IMR-90 (cell line): ENCODE results near the gene ARPP21. TPM values are rescaled to one million over a fixed set of nuclear protein-coding genes. Genes with fewer than 3 reads are reported as not detected.

Source experiments
- ATAC-seq: fragments of 200-7000 bp; cut with Tn5 transposase; 2 replicates; pipeline ENCODE4 v1.9.1; 2020; ENCODE audit warnings: low read depth, mild to moderate bottlenecking, moderate library complexity
- BruUV-seq: library from RNA; stranded (reverse); fragments of 400-500 nt; replicated peaks from 2 replicates; lab custom pipeline; 2021; lab: Mats Ljungman, UMichigan
- CTCF ChIA-PET: fragments of 300-600 bp; formaldehyde crosslinking; extraction: SDS; loops from one replicate; lab custom pipeline; 2021; ENCODE audit warnings: antibody characterized with exemption; lab: Yijun Ruan, JAX
- POLR2A ChIA-PET: fragments of 300-600 bp; sonication (Branson Sonifier 250); formaldehyde crosslinking; loops from one replicate; lab custom pipeline; 2022; ENCODE audit warnings: antibody characterized with exemption; ENCODE audit not compliant: unreplicated experiment; lab: Charles Lee
- DNase-seq: peaks from one replicate; pipeline ENCODE4 v3.0.0; 2013
- H2AFZ ChIP-seq: replicated peaks from 2 replicates; pipeline ENCODE3; 2013; ENCODE audit warnings: low read length, mild to moderate bottlenecking; ENCODE audit not compliant: poor library complexity
- H2AK5ac ChIP-seq: 2 replicates; pipeline ENCODE4 v1.6.1; 2013; ENCODE audit warnings: low read depth, low read length, inconsistent platforms
- H2AK9ac ChIP-seq: replicated peaks from 2 replicates; pipeline ENCODE3; 2013; ENCODE audit warnings: mild to moderate bottlenecking, low read depth, low read length, moderate library complexity; ENCODE audit not compliant: poor library complexity
- H2BK120ac ChIP-seq: 2 replicates; pipeline ENCODE4 v1.6.1; 2013; ENCODE audit warnings: low read depth, low read length, inconsistent platforms
- H2BK15ac ChIP-seq: 3 replicates; pipeline ENCODE4 v1.6.1; 2013; ENCODE audit warnings: low read depth, low read length, inconsistent platforms
- H2BK20ac ChIP-seq: 2 replicates; pipeline ENCODE4 v1.6.1; 2013; ENCODE audit warnings: low read depth, mild to moderate bottlenecking, inconsistent platforms, low read length, moderate library complexity
- H2BK5ac ChIP-seq: 2 replicates; pipeline ENCODE4 v1.6.1; 2013; ENCODE audit warnings: mild to moderate bottlenecking, low read depth, low read length, inconsistent platforms; ENCODE audit not compliant: poor library complexity, severe bottlenecking
- H3K14ac ChIP-seq: replicated peaks from 2 replicates; pipeline ENCODE4 v1.6.1; 2013; ENCODE audit warnings: low read depth, low read length, inconsistent platforms
- H3K18ac ChIP-seq: 2 replicates; pipeline ENCODE4 v1.6.1; 2013; ENCODE audit warnings: low read depth, low read length, control low read depth
- H3K23ac ChIP-seq: 2 replicates; pipeline ENCODE4 v1.6.1; 2013; ENCODE audit warnings: low read depth, low read length, inconsistent platforms
- H3K27ac ChIP-seq: 2 replicates; pipeline ENCODE4 v1.5.1; 2013; ENCODE audit warnings: mild to moderate bottlenecking, control low read depth, low read length; ENCODE audit not compliant: insufficient read depth
- H3K27me3 ChIP-seq: 2 replicates; pipeline ENCODE4 v1.6.1; 2013; ENCODE audit warnings: low read length; ENCODE audit not compliant: control insufficient read depth, insufficient read depth
- H3K36me3 ChIP-seq: 2 replicates; pipeline ENCODE4 v1.6.1; 2013; ENCODE audit warnings: low read length, mixed read lengths; ENCODE audit not compliant: control insufficient read depth, insufficient read depth
- H3K4ac ChIP-seq: 2 replicates; pipeline ENCODE4 v1.6.1; 2013; ENCODE audit warnings: low read depth, low read length, inconsistent platforms
- H3K4me1 ChIP-seq: 2 replicates; pipeline ENCODE4 v1.6.1; 2013; ENCODE audit warnings: low read length, mixed read lengths; ENCODE audit not compliant: control insufficient read depth, insufficient read depth
- H3K4me2 ChIP-seq: 2 replicates; pipeline ENCODE4 v1.6.1; 2013; ENCODE audit warnings: low read depth, mild to moderate bottlenecking, control low read depth, low read length, moderate library complexity
- H3K4me3 ChIP-seq: 2 replicates; pipeline ENCODE4 v1.5.1; 2013; ENCODE audit warnings: low read depth, mild to moderate bottlenecking, control low read depth, low read length, moderate library complexity; ENCODE audit not compliant: insufficient read depth
- H3K56ac ChIP-seq: 2 replicates; pipeline ENCODE4 v1.6.1; 2013; ENCODE audit warnings: low read length, inconsistent platforms; ENCODE audit not compliant: insufficient read depth; ENCODE audit errors: extremely low read depth
- H3K79me1 ChIP-seq, 2 experiments: 2 replicates each; pipeline ENCODE4 v1.6.1; 2013; ENCODE audit warnings: low read length in 2 of 2, inconsistent platforms in 1 of 2, low read depth in 1 of 2
- H3K9ac ChIP-seq: 2 replicates; pipeline ENCODE4 v1.6.1; 2013; ENCODE audit warnings: low read depth, low read length, control low read depth
- H3K9me1 ChIP-seq: 2 replicates; pipeline ENCODE4 v1.6.1; 2013; ENCODE audit warnings: low read length, inconsistent platforms; ENCODE audit not compliant: insufficient read depth
- H3K9me3 ChIP-seq: 2 replicates; pipeline ENCODE4 v1.6.1; 2013; ENCODE audit warnings: low read length; ENCODE audit not compliant: control insufficient read depth, insufficient read depth
- H4K20me1 ChIP-seq: 2 replicates; pipeline ENCODE4 v1.6.1; 2013; ENCODE audit warnings: low read length, inconsistent platforms; ENCODE audit not compliant: insufficient read depth
- H4K5ac ChIP-seq: 2 replicates; pipeline ENCODE4 v1.6.1; 2013; ENCODE audit warnings: mild to moderate bottlenecking, low read depth, low read length, control low read depth
- H4K8ac ChIP-seq, 2 experiments: 2 replicates each; pipeline ENCODE4 v1.6.1; 2013; ENCODE audit warnings: low read depth in 2 of 2, low read length in 2 of 2, control low read depth in 1 of 2, inconsistent platforms in 1 of 2
- H4K91ac ChIP-seq: 2 replicates; pipeline ENCODE4 v1.6.1; 2013; ENCODE audit warnings: low read depth, low read length, inconsistent platforms; ENCODE audit not compliant: insufficient read depth
- CHD1 ChIP-seq: IDR thresholded peaks from 2 replicates; pipeline ENCODE4 v1.6.1; 2012; ENCODE audit warnings: low read depth, low read length, improper control_type of control experiment
- ELK1 ChIP-seq: fragments of 150-350 bp; IDR thresholded peaks from 2 replicates; pipeline ENCODE4 v1.6.1; 2016; ENCODE audit warnings: low read depth, mild to moderate bottlenecking, low read length, moderate library complexity, borderline replicate concordance
- FOS ChIP-seq: fragments of 150-350 bp; IDR thresholded peaks from 2 replicates; pipeline ENCODE4 v1.6.1; 2016; ENCODE audit warnings: low read depth, low read length
- SMC3 ChIP-seq: fragments of 150-350 bp; IDR thresholded peaks from 2 replicates; pipeline ENCODE4 v1.6.1; 2016; ENCODE audit warnings: low read depth, mild to moderate bottlenecking, antibody characterized with exemption, low read length, moderate library complexity
- WGBS, 2 experiments: methylation state at CpG; one replicate each; pipeline versions ENCODE4 v1.1.5 to v1.1.7; 2013; ENCODE audit warnings: missing lambda C conversion rate in 2 of 2; ENCODE audit not compliant: insufficient read length in 1 of 2; ENCODE audit errors: extremely low coverage in 2 of 2; 5-methylcytosine and 5-hydroxymethylcytosine counted together
- dilution Hi-C: fragments of 300-500 bp; cut with HindIII; formaldehyde crosslinking; loops from one replicate; pipeline ENCODE4 v1.14.3; 2018; ENCODE audit warnings: low sequenced_read_pairs; ENCODE audit not compliant: unreplicated experiment
- in situ Hi-C: fragments of 300-500 bp; cut with MboI; formaldehyde crosslinking; loops from 3 replicates; pipeline ENCODE4 v1.14.3; 2019; ENCODE audit warnings: low sequenced_read_pairs, inconsistent platforms, mixed read lengths
- intact Hi-C: fragments of 100-400 bp; cut with micrococcal nuclease; formaldehyde crosslinking; loops from 2 replicates; pipeline ENCODE4 v1.10.0; 2022
- polyA plus RNA-seq, 3 experiments: library from polyadenylated mRNA; depleted of rRNA; stranded (reverse); fragments of >200 nt; gene quantifications; 2 replicates each; pipeline ENCODE4 v1.2.3, GENCODE V29; 2012; ENCODE audit warnings: low replicate concordance in 1 of 3
- total RNA-seq: library from RNA; depleted of rRNA; stranded (reverse); fragments of >200 nt; gene quantifications from 2 replicates; pipeline ENCODE4 v1.2.3, GENCODE V29; 2012

Gene ARPP21
- total and polyA plus RNA-seq, 2 of the 4 experiments (the other 2 are of a cell fraction), result not detected

- no peak overlapping the region for H2AK5ac ChIP-seq
- DNase-seq (no peak), ATAC-seq (no peak)
- no peaks in the 10 kb centered on the region for H3K36me3 ChIP-seq
- no peak overlapping the region for H4K91ac ChIP-seq
- no peak overlapping the region for H3K4me3 ChIP-seq
- H3K56ac ChIP-seq, result no peak overlapping the region
- H2AFZ ChIP-seq, result no peak overlapping the region
- H3K4me1 ChIP-seq, result no peaks in the 10 kb centered on the region
- H3K9ac ChIP-seq, result no peak overlapping the region
- no peaks in the 10 kb centered on the region for H3K9me1 ChIP-seq
- H2AK9ac ChIP-seq, result no peak overlapping the region
- in situ Hi-C loops, result no loop called here
- no CpG with 5 or more reads among the region's 4 CpGs for WGBS, 2 experiments
- H3K14ac ChIP-seq, result no peak overlapping the region
- H3K9me3 ChIP-seq, result peaks cover 6% of the 10 kb centered on the region
- H3K23ac ChIP-seq, result no peak overlapping the region
- intact Hi-C loops, result no loop called here
- H3K4ac ChIP-seq, result no peak overlapping the region
- H4K8ac ChIP-seq, result no peak overlapping the region
- H2BK120ac ChIP-seq, result no peak overlapping the region
- BruUV-seq, result no TSS peak
- ChIA-PET POLR2A (no interaction called here), CTCF (no interaction called here)
- H2BK15ac ChIP-seq, result no peak overlapping the region
- TF ChIP-seq ELK1 (no peak), CHD1 (no peak), SMC3 (no peak), FOS (no peak)
- H2BK5ac ChIP-seq, result no peak overlapping the region
- no peak overlapping the region for H2BK20ac ChIP-seq
- H3K27ac ChIP-seq, result no peak overlapping the region
- no peak overlapping the region for H4K5ac ChIP-seq
- dilution Hi-C loops, result no loop called here
- no peak overlapping the region for H3K18ac ChIP-seq
- H4K20me1 ChIP-seq, result no peaks in the 10 kb centered on the region
- no peak overlapping the region for H3K4me2 ChIP-seq
- H3K79me1 ChIP-seq, result no peaks in the 10 kb centered on the region
- no peaks in the 10 kb centered on the region for H3K27me3 ChIP-seq
Measured at GRCh38 chr3:35724106-35724505, 84.8 kb downstream of the ARPP21 start.
